Keratinocyte (primary cell): Measurements from ENCODE around the gene SEC14L1. TPM values are rescaled to one million over a fixed set of nuclear protein-coding genes. Genes with fewer than 3 reads are reported as not detected.

Source experiments
- DNase-seq: peaks from one replicate; pipeline ENCODE4 v3.0.0-alpha.2; 2011; ENCODE audit warnings: low read depth, missing footprints, low spot score
- FAIRE-seq: peaks from 2 replicates; lab custom pipeline; 2011; peaks lifted over from hg19 to GRCh38; lab: Jason Lieb, UNC
- H2AFZ ChIP-seq: 2 replicates; pipeline ENCODE4 v1.6.0; 2012; ENCODE audit warnings: low read length, control low read depth, inconsistent platforms; ENCODE audit not compliant: control insufficient read depth
- H3K27ac ChIP-seq: 2 replicates; pipeline ENCODE4 v1.5.1; 2011; ENCODE audit warnings: low read length; ENCODE audit not compliant: control insufficient read depth, insufficient read depth
- H3K27me3 ChIP-seq: 3 replicates; pipeline ENCODE4 v1.6.0; 2011; ENCODE audit warnings: low read length; ENCODE audit not compliant: control insufficient read depth, insufficient read depth; ENCODE audit errors: extremely low read depth
- H3K36me3 ChIP-seq, 2 experiments: 2 replicates in 1 of 2; 3 replicates in 1 of 2; pipeline ENCODE4 v1.5.1; 2011; ENCODE audit warnings: low read length in 2 of 2, mild to moderate bottlenecking in 1 of 2; ENCODE audit not compliant: control insufficient read depth in 2 of 2, insufficient read depth in 2 of 2; ENCODE audit errors: extremely low read depth in 1 of 2
- H3K4me1 ChIP-seq: 3 replicates; pipeline ENCODE4 v1.5.1; 2011; ENCODE audit warnings: low read length; ENCODE audit not compliant: control insufficient read depth, insufficient read depth; ENCODE audit errors: extremely low read depth
- H3K4me2 ChIP-seq: 3 replicates; pipeline ENCODE4 v1.6.0; 2011; ENCODE audit warnings: low read depth, low read length; ENCODE audit not compliant: control insufficient read depth, insufficient read depth; ENCODE audit errors: extremely low read depth
- H3K4me3 ChIP-seq, 3 experiments: fragments of 200-600 bp in 1 of 3; sonication (generic) in 1 of 3; 2 replicates in 2 of 3; 3 replicates in 1 of 3; pipeline ENCODE4 v1.5.1; 2011 to 2016; ENCODE audit warnings: low read length in 3 of 3, mild to moderate bottlenecking in 3 of 3, control low read depth in 2 of 3, inconsistent platforms in 1 of 3, low read depth in 1 of 3, mixed read lengths in 1 of 3, mixed run types in 1 of 3, moderate library complexity in 1 of 3; ENCODE audit not compliant: control insufficient read depth in 2 of 3, insufficient read depth in 2 of 3; ENCODE audit errors: extremely low read depth in 1 of 3
- H3K79me2 ChIP-seq: 2 replicates; pipeline ENCODE4 v1.6.0; 2012; ENCODE audit warnings: low read length; ENCODE audit not compliant: control insufficient read depth, insufficient read depth
- H3K9ac ChIP-seq: 3 replicates; pipeline ENCODE4 v1.6.0; 2011; ENCODE audit warnings: low read length; ENCODE audit not compliant: control insufficient read depth, insufficient read depth; ENCODE audit errors: extremely low read depth
- H3K9me1 ChIP-seq: 3 replicates; pipeline ENCODE4 v1.6.0; 2011; ENCODE audit warnings: low read length; ENCODE audit not compliant: control insufficient read depth, insufficient read depth; ENCODE audit errors: extremely low read depth
- H3K9me3 ChIP-seq: 2 replicates; pipeline ENCODE4 v1.5.1; 2012; ENCODE audit warnings: low read depth, low read length; ENCODE audit not compliant: control insufficient read depth
- H4K20me1 ChIP-seq: 3 replicates; pipeline ENCODE4 v1.6.0; 2011; ENCODE audit warnings: low read length; ENCODE audit not compliant: control insufficient read depth, insufficient read depth; ENCODE audit errors: extremely low read depth
- EZH2 ChIP-seq: IDR thresholded peaks from one replicate; pipeline ENCODE4 v1.6.1; 2012; ENCODE audit warnings: inconsistent platforms, mild to moderate bottlenecking, low read length, moderate library complexity
- dilution Hi-C: fragments of 300-500 bp; cut with MboI; formaldehyde crosslinking; loops from one replicate; pipeline ENCODE4 v1.7.0; 2020; ENCODE audit warnings: low sequenced_read_pairs; ENCODE audit not compliant: extremely low pct_ligation_motif_present
- polyA plus RNA-seq, 5 experiments: library from polyadenylated mRNA; depleted of rRNA in 3 of 5; stranded (reverse) in 3 of 5; stranded (forward) in 1 of 5; unstranded in 1 of 5; fragments of >200 nt; gene quantifications; 1 replicate in 1 of 5; 2 replicates in 3 of 5; 3 replicates in 1 of 5; pipeline versions ENCODE4 v1.2.1 to v1.2.3, GENCODE V29; 2011 to 2012; ENCODE audit warnings: missing spikeins in 2 of 5, low read depth in 1 of 5, low replicate concordance in 1 of 5
- TF ChIP-seq, protein P1 (sequence below), 3 experiments: IDR thresholded peaks in 1 of 3; conservative IDR thresholded peaks in 1 of 3; optimal IDR thresholded peaks in 1 of 3; 2 replicates in 2 of 3; 3 replicates in 1 of 3; pipeline versions ENCODE3 to v1.5.1; 2011; ENCODE audit warnings: low read length in 3 of 3, mild to moderate bottlenecking in 3 of 3, moderate library complexity in 2 of 3, control low read depth in 1 of 3, inconsistent platforms in 1 of 3; ENCODE audit not compliant: insufficient read depth in 2 of 3; ENCODE audit errors: extremely low read depth in 1 of 3

SEC14L1 gene
- polyA plus RNA-seq, 1 donor (not counting 4 experiments of a cell fraction or from before 2014, with no cell fraction given) = 35.6 TPM

GRCh38 chr17:77124192-77124889 is 16.4 kb upstream of the SEC14L1 start:
- Histone ChIP-seq H2AFZ (no peak overlapping the region), H3K9me1 (no peaks in the 10 kb centered on the region), H3K36me3 (no peaks in the 10 kb centered on the region), H3K79me2 (no peaks in the 10 kb centered on the region), H3K4me2 (peak overlapping the region; percentile 63), H4K20me1 (no peaks in the 10 kb centered on the region), H3K9ac (peak overlapping the region; percentile 50), H3K27ac (peak overlapping the region; percentile 84), H3K9me3 (no peaks in the 10 kb centered on the region), H3K4me3 (no peak overlapping the region), H3K4me1 (peaks cover 63% of the 10 kb centered on the region), H3K27me3 (no peaks in the 10 kb centered on the region)
- dilution Hi-C loops = no loop called here
- no peak for TF ChIP-seq EZH2
- TF ChIP-seq, protein P1, sequence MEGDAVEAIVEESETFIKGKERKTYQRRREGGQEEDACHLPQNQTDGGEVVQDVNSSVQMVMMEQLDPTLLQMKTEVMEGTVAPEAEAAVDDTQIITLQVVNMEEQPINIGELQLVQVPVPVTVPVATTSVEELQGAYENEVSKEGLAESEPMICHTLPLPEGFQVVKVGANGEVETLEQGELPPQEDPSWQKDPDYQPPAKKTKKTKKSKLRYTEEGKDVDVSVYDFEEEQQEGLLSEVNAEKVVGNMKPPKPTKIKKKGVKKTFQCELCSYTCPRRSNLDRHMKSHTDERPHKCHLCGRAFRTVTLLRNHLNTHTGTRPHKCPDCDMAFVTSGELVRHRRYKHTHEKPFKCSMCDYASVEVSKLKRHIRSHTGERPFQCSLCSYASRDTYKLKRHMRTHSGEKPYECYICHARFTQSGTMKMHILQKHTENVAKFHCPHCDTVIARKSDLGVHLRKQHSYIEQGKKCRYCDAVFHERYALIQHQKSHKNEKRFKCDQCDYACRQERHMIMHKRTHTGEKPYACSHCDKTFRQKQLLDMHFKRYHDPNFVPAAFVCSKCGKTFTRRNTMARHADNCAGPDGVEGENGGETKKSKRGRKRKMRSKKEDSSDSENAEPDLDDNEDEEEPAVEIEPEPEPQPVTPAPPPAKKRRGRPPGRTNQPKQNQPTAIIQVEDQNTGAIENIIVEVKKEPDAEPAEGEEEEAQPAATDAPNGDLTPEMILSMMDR (optimal IDR thresholded peaks at IDR 0.05 in 1 of 3, IDR thresholded peaks at IDR 0.05 in 1 of 3, conservative IDR thresholded peaks at IDR 0.05 in 1 of 3; ENCODE audit: extremely low read depth in 1 of 3, insufficient read depth in 2 of 3, low read length in 3 of 3) = no peak
- FAIRE-seq (no peak), DNase-seq (no peak)

DNA sequence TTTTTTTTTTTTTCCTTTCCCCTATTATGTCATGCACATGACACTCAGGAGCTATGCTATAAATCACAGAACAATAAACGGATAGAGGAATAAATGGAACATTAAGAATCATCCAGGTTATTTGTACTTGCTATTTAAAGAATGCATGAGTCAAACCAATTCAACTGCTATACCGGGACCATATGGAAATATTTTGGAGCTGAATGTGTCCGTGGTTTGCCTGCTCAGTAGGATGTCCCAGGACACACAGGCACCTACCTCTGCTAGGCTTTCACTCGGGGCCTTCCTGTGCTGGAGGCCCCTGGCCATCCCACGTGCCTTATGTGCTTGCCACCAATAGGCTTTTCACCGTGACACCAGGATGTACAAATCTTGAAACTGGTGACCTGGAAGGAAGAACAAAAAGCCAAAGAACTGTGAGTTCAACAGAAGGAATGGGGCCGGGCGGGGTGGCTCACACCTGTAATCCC is 15.3 kb upstream of the SEC14L1 start:
- dilution Hi-C loops = no loop called here
- Histone ChIP-seq H3K4me2 (no peak overlapping the region), H3K79me2 (no peaks in the 10 kb centered on the region), H3K27ac (peak overlapping the region; percentile 84), H3K4me3 (no peak overlapping the region), H2AFZ (no peak overlapping the region), H4K20me1 (no peaks in the 10 kb centered on the region), H3K4me1 (peaks cover 66% of the 10 kb centered on the region), H3K9me1 (no peaks in the 10 kb centered on the region), H3K9me3 (no peaks in the 10 kb centered on the region), H3K9ac (peak overlapping the region; percentile 41), H3K36me3 (no peaks in the 10 kb centered on the region), H3K27me3 (no peaks in the 10 kb centered on the region)
- TF ChIP-seq, protein P1 (optimal IDR thresholded peaks at IDR 0.05 in 1 of 3, IDR thresholded peaks at IDR 0.05 in 1 of 3, conservative IDR thresholded peaks at IDR 0.05 in 1 of 3; ENCODE audit: extremely low read depth in 1 of 3, insufficient read depth in 2 of 3, low read length in 3 of 3) = no peak
- DNase-seq (peak; percentile 83), FAIRE-seq (peak; percentile 70)
